Measurements from ENCODE around the gene SGSM1.
"Not testable (repeated sequence)": the region's sequence is repeated elsewhere in the genome, so short reads cannot be mapped to it uniquely, and the experiment has no call there.

The SGSM1 gene

DNA sequence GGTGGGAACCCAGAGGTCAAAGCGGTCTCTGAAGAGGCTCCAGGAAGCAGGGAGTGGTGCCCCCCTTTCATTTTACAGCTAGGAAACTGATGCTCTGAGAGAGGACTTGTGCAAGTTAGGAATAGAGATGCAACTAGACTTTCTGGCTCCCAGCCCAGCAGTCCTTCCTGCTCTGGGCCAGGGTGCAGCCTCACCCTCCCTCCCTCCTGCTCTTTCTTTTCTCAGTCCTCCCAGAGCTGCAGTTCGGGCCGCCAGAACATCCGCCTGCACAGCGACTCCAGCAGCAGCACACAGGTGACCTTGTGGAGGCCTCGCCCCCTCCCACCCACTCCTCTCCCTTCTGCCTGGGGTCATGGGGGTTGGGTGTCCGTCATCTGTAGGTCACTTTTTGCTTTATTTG, 89.0 kb downstream of the SGSM1 start:
- DNase-seq (ENCODE audit: low read depth), result peak; percentile 8

DNA sequence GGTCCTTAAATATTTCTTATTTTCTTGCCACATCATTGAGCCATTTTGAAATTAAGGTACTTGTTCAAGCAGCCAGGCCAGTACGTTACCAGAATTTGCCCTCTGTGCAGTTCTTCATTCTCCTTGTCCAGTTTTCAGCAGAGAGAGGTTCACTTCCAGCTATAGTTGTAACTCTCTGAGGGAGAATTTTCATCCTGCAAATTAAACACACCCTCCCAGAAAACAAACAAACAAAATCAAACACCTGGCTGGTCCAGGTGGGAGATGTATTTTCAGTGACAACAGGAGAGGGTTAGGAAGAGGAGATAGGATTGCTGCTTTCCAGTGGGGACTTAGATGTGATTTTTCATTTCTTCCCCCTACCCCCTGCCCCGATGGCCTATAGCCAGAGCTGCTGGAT, 95.4 kb downstream of the SGSM1 start:
- DNase-seq (ENCODE audit: low read depth), result no peak

DNA sequence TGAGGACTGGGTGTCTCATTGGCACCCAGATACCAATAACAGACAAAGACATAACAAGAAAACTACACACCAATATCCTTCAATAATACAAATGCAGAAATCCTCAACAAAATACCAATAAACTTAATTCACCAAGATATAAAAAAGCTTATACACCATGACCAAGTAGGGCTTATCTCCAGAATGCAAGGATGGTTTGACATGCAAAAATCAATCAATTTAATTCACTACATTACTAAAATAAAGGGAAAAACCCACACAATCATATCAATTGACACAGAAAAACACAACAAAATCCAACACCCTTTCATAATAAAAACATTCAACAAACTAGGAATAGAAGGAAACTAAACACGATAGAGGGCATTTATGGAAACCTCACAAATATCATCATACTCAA, 99.9 kb downstream of the SGSM1 start:
- DNase-seq (ENCODE audit: low read depth), result no peak

DNA sequence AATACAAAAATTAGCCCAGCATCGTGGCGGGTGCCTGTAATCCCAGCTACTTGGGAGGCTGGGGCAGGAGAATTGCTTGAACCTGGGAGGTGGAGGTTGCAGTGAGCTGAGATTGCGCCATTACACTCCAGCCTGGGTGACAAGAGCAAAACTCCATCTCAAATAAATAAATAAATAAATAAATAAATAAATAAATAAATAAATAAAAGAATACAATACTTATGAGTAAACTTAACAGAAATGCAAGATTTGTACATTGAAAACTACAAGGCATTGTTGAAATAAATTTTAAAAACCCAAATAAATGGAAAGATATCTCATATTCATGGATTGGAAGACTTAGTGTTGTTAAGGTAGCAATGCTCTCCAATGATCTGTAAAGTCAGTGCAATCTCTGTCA, 101.1 kb downstream of the SGSM1 start:
- not testable (repeated sequence) for DNase-seq (ENCODE audit: low read depth)

DNA sequence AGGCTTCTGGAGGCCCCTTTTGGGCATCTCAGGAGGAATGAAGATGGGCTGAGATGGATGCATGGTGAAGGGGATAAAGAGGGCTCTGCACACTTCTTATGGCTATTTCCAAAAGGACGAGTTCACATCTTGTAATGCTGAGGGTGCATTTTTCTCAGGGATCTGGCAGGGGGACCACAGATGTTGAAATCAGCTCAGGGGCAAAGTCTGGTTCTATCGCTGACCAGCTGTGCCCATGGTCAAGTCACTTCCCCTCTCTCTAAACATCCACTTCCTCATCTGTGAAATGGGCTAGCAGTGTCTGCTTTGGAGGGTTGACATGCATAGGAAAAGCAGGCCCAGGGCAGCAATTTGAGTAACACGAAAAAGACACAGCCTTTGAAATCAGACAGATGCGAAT, 114.0 kb downstream of the SGSM1 start:
- no peak for DNase-seq (ENCODE audit: low read depth)

DNA sequence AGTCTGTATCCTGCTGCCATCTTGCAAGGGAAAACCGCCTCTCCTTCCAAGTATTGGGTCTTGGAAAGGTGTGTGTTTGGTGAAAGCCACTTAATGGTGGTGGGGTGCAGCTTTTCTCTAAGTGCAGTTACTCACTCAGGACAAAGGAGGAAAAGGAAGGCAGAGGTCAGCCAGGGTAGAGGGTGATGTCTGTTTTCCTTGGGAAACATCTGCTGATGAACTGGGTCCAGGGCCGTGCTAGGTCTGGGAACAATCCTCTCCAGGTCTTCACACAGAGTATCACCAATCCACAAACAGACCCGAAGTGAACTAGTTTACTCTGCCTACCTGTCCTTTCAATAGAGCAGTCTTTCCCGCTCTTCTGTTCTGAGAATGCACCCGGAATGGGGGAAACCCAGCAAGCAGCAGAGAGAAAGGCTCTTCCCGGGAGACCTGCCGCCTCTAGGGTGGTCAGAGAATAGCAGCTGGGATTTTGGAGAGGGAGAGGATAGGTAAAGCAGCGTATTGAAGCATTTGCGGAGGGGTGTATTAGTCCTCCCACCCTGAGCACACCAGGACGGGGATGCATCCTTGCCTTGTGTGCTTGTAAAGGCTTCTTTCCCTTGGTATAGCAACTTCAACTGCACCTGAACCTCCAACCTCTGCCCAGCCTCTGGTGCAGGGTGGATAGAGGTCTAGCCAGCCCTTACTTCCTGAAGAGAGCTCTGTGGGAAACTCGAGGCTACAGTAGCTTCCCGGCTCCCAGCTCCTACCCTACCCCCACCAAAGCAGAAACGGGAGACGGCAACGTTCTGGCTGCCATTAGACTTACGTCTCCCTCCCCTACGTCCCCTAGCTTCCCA, 119.8 kb downstream of the SGSM1 start:
- DNase-seq (ENCODE audit: low read depth), result no peak

- no peak for DNase-seq (ENCODE audit: low read depth)
These were observed 120.4 kb downstream of the SGSM1 start for GRCh38 chr22:24926428-24926725.

GRCh38 chr22:24926849-24927579, 121.0 kb downstream of the SGSM1 start:
- DNase-seq (ENCODE audit: low read depth), result no peak

DNA sequence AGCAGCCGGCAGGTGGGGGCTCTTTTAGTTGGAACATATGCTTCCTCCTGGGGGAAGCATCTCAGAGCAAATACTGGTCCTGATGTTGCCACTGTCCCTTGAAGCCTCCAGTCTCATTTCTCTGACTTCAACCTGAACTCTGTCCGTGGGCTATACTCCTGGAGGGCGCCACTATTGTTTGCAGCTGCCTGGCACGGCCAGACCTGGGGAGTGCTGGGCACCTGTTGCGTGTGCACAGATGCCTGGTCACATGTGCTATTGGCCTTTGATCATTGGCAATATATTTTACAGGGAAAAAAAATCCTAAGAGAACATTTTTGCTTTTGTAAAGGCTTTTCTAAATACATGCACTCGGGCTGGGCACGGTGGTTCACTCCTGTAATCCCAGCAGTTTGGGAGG, 122.3 kb downstream of the SGSM1 start:
- no peak for DNase-seq (ENCODE audit: low read depth)

- no peak for DNase-seq (ENCODE audit: low read depth)
These were observed 124.7 kb downstream of the SGSM1 start for GRCh38 chr22:24930678-24931077.

GRCh38 chr22:24935771-24936483, 129.9 kb downstream of the SGSM1 start:
- no peak for DNase-seq (ENCODE audit: low read depth)

DNA sequence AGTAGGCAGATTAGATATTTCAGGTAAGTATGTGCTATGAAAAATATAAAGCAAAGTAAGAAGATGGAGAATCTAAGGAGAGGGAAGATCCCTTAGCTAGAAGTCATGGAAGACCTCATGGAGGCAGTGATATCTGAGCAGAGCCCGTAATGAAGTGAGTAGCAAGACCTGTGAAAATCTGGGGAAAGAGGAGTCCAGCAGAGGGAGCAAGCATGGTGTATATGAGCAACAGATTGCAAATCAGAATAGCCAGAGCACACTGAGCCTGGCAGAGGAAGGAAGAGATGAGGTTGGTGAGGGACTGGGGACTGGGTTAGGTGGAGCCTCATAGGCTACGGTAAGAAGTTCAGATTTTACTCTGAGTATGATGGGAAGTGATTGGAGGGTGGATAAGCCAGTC, 131.1 kb downstream of the SGSM1 start:
- no peak for DNase-seq (ENCODE audit: low read depth)

DNA sequence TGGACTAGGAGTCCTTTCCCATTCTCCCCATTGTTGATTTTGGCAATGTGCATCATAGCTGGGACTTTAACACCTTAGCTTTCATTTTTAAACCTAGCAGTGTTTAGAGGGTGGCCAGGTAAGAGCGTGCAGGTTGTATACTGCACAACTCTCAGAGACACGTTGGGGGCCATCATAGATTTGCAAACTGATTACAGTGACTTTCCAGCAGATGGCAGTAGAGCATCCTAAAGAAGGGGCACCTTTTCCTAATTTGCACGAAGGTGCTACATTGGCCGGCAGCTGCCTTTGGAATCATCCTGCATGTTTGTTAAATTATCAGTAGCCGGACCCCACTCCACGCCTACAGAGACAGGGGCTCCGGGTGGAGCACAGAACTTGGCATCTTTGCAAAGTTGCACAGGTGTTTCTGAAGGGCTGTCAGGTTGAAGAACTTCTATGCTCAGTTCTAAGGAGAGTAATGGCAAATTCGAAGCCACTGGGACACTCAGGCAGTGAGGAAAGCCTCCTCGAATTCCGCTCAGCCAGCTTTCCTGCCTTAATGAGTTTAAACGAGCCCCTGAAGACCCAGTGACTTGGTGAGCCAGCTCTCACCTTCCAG, 132.8 kb downstream of the SGSM1 start:
- no peak for DNase-seq (ENCODE audit: low read depth)

DNA sequence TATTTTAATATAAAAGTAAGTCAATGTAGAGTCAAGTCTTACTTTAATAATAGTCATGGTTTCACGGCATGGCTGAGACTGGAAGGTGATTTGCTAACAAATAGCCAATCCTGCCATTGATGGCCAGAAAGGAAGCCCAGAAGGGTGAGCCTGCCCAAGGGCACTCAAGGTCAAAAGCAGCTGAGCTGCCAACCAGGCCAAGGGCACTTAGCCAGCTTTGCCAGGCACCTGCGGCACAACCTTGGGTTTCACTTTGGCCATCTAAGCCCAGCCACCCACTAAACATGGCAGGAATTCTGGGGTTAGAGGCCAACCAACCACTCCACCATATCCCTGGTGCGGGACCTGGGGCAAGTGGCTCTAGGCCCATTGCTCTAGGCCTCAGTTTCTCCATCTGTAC, 136.3 kb downstream of the SGSM1 start:
- DNase-seq (ENCODE audit: low read depth), result no peak

DNA sequence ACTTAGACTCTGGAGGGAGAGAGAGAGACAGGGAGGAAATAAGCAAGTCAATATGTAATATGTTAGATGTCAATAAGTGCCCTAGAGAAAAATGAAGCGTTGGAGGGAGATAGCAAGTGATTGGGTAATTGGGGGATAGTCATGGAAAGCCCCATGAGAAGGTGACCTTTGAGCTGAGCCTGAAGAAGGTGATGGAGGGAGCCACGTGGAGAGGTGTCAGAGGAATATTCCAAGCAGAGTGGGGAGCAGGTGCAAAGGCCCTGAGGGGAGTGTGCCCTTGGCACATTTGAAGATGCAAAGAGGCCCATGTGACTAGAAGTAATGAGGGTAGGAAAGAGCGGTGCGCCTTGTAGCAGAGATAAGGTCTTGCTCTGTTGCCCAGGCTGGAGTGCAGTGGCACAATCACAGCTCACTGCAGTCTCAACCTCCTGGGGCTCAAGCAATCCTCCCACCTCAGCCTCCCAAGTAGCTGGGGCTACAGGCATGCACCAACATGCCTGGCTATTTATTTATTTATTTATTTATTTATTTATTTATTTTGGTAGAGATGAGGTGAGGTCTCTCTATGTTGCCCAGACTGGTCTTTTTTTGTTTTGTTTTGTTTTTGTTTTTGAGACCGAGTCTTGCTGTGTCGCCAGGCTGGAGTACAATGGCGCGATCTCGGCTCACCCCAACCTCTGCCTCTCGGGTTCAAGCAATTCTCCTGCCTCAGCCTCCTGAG, 138.4 kb downstream of the SGSM1 start:
- no peak for DNase-seq (ENCODE audit: low read depth)

GRCh38 chr22:24945430-24945829, 139.4 kb downstream of the SGSM1 start:
- no peak for DNase-seq (ENCODE audit: low read depth)

DNA sequence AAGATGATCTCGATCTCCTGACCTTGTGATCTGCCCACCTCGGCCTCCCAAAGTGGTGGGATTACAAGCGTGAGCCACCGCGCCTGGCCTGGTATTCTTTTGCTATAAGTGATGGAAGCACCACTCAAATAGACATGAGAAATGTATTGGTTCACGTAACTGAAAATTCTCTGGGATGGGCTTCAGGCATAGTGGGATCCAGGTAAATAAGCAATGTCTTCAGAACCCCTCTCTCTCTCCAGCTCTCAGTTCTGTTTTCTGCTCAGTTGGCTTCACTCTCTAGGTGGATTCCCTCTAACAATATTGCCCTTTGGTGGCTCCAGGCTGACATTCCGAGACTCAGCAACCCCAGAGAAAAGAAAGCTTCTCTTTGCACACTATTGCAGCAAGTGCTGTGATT, 141.4 kb downstream of the SGSM1 start:
- no peak for DNase-seq (ENCODE audit: low read depth)

GRCh38 chr22:24947881-24948280, 141.9 kb downstream of the SGSM1 start:
- no peak for DNase-seq (ENCODE audit: low read depth)

- DNase-seq (ENCODE audit: low read depth), result no peak
These were observed 142.6 kb downstream of the SGSM1 start for GRCh38 chr22:24948356-24949202.

- no peak for DNase-seq (ENCODE audit: low read depth)
These were observed 144.4 kb downstream of the SGSM1 start for GRCh38 chr22:24950272-24950902.

Data from HS-5 (cell line).